ENCODE measurements around the gene APC2.
"Not testable (repeated sequence)": the region's sequence is repeated elsewhere in the genome, so short reads cannot be mapped to it uniquely, and the experiment has no call there.

APC2 gene

DNA sequence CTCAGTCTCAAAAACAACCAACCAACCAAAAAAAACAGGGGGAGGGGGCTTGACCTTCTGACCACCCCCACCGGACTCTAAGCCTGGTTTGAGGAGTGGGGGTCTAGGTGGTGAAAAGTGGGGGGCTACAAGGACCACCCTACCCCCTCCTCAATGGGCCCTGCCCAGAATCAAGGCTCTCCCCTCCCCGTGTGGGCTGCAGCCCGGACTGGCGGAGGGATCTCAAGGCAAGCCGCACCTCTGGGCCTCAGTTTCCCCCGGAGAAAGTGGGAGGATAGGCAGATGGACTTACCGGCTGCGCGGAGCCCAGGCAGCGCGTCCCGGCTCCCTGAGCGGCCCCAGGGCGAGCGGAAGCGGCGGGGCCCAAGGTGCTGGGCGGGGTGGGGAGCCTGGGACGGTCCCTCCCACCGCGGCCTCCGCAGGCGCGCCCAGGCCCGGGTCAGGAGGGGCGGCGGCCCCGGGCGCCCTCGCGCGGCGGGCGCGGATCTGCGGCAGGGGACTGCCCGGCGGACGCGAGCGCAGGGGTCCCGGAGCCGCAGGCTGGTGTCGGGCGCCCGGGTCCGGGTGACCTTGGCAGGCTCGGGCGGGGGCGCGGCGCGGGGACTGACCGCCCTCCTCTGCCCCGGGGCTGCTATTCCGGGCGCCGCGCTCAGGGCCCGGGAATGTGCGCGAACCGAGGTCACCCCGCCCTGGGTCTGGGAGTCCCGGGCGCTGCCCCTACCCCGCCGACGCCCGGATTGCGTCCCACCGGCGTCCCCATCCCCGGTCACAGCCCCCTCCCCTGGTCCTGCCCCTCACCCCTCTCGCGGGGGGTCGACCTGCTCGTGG lies 63.0 kb downstream of the APC2 start, which contains the start of gene ADAMTSL5:
TSS of gene ADAMTSL5 (minus strand) at position 349 of the 828 bp plus-strand sequence. CDS start 2,076 bp downstream, outside the sequence.
- DNase-seq (ENCODE audit: low read depth), result no peak

DNA sequence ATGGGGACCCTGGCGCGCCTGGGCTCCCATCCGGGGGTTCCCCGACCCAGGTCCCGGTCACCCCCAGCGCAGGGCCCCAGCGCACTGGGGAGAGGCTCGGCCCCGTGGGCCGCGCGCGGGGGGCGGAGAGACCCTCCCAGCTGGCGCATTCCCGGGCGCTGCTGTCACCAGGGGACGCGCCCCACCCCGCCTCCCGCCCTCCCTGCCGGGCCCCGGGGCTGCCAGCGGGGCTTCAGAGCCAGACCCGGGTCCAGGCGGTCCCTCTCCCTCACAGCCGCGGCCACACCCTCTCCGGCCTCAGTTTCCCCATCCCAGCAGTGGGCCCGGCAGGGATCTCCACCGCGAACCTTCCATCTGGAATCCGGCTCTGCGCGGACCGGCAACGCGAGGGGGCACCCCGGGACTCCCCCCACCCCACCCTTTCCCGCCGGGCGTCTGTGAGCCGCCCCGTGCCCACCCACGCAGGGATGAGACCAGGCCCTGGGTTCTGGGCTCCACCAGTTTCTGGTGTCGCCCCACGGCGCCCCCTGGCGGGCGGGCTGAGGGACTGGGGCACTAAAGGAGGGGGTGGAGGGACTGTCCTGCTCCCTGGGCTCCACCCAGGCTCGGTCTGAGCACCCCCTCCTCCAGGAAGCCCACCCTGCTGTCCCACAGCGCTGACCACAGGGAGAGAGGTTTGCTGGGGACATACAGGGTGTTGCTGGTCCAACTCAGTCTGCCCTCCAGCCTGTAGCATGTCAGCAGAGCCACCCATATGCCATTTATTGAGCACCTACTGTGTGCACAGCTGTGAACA lies 63.8 kb downstream of the APC2 start:
- DNase-seq (ENCODE audit: low read depth), result no peak

- DNase-seq (ENCODE audit: low read depth), result no peak
Measured at GRCh38 chr19:1514295-1514661, 64.4 kb downstream of the APC2 start.

DNA sequence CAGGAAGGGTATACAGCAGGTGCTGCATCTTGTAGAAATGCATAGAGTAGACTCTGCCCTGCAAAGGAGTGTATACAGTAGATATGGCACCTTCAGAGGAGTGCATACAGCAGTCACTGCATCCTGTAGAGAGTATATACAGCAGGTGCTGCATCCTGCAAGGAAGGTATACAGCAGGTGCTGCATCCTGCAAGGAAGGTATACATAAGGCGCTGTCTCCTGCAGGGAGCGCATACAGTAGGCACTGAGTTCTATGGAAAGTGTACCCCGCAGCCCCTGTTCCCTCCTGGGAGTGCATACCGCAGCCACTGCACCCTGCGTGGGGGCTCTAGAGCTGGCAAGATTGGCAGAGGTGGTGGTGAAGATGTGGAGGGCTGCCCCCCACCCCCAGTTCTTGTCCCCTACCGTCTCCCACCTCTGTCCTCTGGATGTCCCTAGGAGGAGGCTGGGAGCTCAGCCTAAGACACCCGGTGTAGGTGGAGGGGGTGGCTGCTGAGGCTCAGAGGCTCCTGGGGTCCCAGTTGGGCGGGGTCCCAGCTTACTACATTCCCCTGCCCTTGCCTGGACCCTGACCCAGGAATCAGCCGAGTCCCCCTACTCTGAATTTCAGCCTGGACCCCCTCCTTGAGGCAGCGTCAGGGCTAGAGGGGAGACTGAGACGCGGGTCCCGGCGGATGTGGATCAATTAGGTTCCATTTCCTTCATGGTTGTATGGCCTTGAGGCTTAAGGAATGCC lies 65.2 kb downstream of the APC2 start:
- no peak for DNase-seq (ENCODE audit: low read depth)

DNA sequence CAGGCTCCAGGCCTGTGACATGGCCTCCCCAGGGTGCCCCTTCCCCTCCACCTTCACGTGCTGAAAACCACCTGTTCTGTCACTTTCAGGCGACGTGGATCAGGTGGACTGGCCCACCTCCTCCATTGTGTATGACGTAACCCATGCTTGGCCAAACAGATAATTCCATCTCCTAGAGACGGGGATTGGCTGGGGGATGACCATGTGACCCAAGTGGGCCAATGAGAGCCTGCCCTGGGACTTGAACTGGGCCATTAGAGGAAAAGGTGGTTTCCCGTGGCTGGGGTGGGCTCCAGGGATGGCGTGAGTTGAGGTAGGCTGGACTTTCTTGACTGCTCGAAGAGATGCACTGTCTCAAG lies 66.5 kb downstream of the APC2 start:
- no peak for DNase-seq (ENCODE audit: low read depth)

- no peak for DNase-seq (ENCODE audit: low read depth)
Measured at GRCh38 chr19:1518471-1518870, 68.5 kb downstream of the APC2 start.

GRCh38 chr19:1519802-1520201 lies 69.9 kb downstream of the APC2 start:
- not testable (repeated sequence) for DNase-seq (ENCODE audit: low read depth)

GRCh38 chr19:1520203-1520780 lies 70.4 kb downstream of the APC2 start:
- DNase-seq (ENCODE audit: low read depth), result no peak

DNA sequence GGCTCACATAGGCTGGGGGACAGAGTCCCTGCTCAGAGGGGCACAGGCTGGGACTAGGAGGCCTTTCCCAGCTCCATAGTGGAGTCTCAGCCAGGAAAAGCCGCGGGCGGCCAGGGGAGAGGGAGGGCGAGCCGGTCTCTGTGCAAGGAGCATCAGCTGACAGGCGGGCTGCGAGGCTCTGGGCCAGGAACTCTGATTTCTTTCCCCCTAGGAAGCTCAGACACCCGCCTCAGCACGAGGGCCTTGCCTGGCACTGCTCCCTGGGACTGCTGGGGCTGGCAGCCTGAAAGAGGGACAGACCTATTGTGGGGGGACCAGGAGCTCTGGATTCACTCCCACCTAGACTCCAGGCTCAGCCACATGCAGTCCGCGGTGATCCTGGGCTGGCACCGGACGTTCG lies 71.7 kb downstream of the APC2 start:
- no peak for DNase-seq (ENCODE audit: low read depth)

DNA sequence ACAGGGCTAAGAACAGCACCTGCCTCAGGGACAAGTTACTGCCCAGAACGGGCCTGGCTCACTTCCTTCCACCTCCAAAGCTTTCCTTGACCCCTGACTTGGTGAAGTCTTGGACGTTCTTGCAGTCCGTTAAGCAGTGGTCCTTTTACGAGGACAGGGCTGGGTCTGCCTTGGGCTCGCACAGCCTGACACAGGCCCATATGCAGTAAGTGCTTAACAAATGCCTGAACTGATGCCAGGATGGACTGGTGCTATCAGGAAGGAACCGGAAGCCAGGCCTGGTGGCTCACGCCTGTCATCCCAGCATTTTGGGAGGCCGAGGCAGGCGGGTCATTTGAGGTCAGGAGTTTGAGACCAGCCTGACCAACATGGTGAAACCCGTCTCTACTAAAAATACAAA lies 72.1 kb downstream of the APC2 start:
- no peak for DNase-seq (ENCODE audit: low read depth)

GRCh38 chr19:1522838-1523237 lies 72.9 kb downstream of the APC2 start:
- DNase-seq (ENCODE audit: low read depth), result no peak

Data from HS-5 (cell line).